Measurements from ENCODE around the gene CGN.
"Not testable (repeated sequence)": the region's sequence is repeated elsewhere in the genome, so short reads cannot be mapped to it uniquely, and the experiment has no call there.

Gene CGN

GRCh38 chr1:151518936-151519335 lies 7.7 kb downstream of the CGN start:
- TF ChIP-seq CTCF (IDR thresholded peaks at IDR 0.05; ENCODE audit: low read depth, low read length, missing control alignments) = no peak
- DNase-seq (ENCODE audit: extremely low read depth, low read depth) = no peak
- H3K4me3 ChIP-seq (replicated peaks; ENCODE audit: low read depth, low read length) = no peak overlapping the region

GRCh38 chr1:151519667-151520066 lies 8.5 kb downstream of the CGN start:
- TF ChIP-seq CTCF (IDR thresholded peaks at IDR 0.05; ENCODE audit: low read depth, low read length, missing control alignments) = no peak
- DNase-seq (ENCODE audit: extremely low read depth, low read depth) = no peak
- no peak overlapping the region for H3K4me3 ChIP-seq (replicated peaks; ENCODE audit: low read depth, low read length)

- no peak overlapping the region for H3K4me3 ChIP-seq (replicated peaks; ENCODE audit: low read depth, low read length)
- DNase-seq (ENCODE audit: extremely low read depth, low read depth) = no peak
- TF ChIP-seq CTCF (IDR thresholded peaks at IDR 0.05; ENCODE audit: low read depth, low read length, missing control alignments) = no peak
Observed at GRCh38 chr1:151520359-151520758, 9.2 kb downstream of the CGN start.

GRCh38 chr1:151522427-151522826 lies 11.2 kb downstream of the CGN start:
- DNase-seq (ENCODE audit: extremely low read depth, low read depth); H3K4me3 ChIP-seq (replicated peaks; ENCODE audit: low read depth, low read length): not testable (repeated sequence)

GRCh38 chr1:151523326-151523725 lies 12.1 kb downstream of the CGN start:
- no peak overlapping the region for H3K4me3 ChIP-seq (replicated peaks; ENCODE audit: low read depth, low read length)
- no peak for TF ChIP-seq CTCF (IDR thresholded peaks at IDR 0.05; ENCODE audit: low read depth, low read length, missing control alignments)
- no peak for DNase-seq (ENCODE audit: extremely low read depth, low read depth)

GRCh38 chr1:151524736-151525135 lies 13.5 kb downstream of the CGN start:
- no peak for TF ChIP-seq CTCF (IDR thresholded peaks at IDR 0.05; ENCODE audit: low read depth, low read length, missing control alignments)
- no peak for DNase-seq (ENCODE audit: extremely low read depth, low read depth)
- H3K4me3 ChIP-seq (replicated peaks; ENCODE audit: low read depth, low read length) = no peak overlapping the region

- no peak for TF ChIP-seq CTCF (IDR thresholded peaks at IDR 0.05; ENCODE audit: low read depth, low read length, missing control alignments)
- DNase-seq (ENCODE audit: extremely low read depth, low read depth) = no peak
- H3K4me3 ChIP-seq (replicated peaks; ENCODE audit: low read depth, low read length) = no peak overlapping the region
Observed at GRCh38 chr1:151526735-151527525, 15.7 kb downstream of the CGN start.
